Stimulated activated CD4-positive, alpha-beta T cell treated with anti-CD3 and anti-CD28 coated beads, TNF-alpha, amount 100 ng/mL, for 24 hours (primary cell): ENCODE results near the gene MRPL40.
A peak's percentile ranks its signal among the peaks of the same experiment; 100 is the strongest.
"Not testable (repeated sequence)": the region's sequence is repeated elsewhere in the genome, so short reads cannot be mapped to it uniquely, and the experiment has no call there.

Experiments
- DNase-seq, 3 experiments: peaks; one replicate each; pipeline ENCODE4 v3.0.0-alpha.2; 2020; ENCODE audit warnings: low read depth in 3 of 3

The MRPL40 gene

DNA sequence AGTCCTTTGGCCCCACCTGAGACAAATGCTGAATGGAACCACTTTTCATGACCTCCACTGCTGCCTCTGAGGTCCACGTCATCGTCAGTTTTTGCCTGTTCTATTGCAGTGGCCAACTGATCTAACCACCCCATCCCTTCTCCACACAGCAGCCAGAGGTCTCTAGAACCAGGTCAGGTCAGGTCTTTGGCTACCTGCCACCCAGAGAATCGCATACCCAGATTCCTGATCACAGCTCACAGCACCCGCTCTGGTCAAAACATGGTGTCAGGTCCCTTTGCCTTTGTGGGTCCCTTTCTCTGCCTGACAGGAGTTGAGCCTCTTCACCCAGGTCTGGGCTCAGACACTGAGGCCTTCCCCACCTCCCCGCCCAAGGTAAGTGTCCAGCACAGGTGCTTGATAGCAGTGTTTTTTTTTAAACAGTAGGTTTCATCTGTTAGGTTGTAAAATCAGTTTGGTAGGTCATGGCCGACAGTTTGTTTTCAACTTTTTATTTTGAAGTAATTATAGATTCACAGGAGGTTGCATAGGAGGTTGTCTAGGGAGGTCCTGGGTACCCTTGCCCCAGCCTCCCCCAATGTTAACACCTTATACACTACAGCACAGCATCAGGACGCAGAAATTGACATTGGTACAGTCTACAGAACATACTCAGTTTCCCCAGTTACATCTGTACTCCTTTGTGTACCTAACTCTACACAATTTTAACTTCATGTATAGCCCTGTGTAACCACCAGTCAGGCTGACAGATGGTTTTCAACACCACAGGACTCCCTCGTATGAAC lies 8.3 kb downstream of the MRPL40 start:
- DNase-seq: no peak

DNA sequence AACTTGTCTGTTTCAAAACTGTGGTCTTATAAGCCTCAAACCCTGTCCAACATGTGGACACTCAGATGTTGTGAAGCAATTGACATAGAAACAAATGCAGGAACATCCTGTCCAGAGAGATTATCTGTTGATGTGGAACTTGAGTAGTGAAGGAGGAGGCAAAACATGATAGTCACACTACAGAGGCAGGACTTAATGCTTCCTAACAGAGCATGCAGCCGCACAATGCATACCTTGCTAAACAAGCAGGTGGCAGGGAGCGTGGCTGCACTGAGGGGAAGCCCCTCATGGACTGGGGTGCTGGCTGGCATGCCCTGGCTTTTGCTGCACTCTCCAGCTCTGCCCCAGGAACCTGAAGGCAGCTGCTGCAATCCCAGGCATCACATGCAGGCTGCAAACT lies 9.8 kb downstream of the MRPL40 start:
- DNase-seq: no peak

DNA sequence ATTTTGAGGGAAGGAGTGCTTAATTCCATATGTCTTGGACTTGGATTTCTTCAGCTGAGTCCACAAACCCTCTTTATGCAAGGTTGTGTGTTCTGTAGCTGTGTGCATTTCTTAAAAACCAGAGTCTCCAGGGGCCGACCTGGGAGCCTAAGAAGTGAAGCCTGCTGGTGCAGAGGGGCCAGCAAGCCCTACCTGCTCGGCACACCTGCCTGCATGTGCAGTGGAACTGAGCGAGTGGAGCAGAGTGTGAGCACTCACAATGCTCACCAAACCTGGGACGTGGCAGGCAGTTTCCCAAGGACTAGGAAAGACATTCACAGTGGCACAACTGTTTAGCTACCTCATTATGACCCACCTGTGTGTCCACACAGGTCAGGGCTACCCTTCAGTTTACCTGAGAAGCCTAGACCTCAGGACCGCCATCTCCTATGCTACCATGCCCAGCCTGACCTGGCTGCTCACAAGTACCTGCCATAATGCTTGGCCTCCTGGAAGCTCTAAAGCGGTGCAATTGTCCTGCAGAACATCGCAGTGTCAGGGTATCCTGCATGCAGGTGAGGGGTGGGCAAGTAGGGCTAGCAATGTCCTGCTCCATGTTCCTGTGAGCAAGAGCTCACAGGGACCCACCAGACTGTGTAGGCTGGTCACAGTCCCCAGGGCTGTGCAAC lies 11.3 kb downstream of the MRPL40 start:
- no peak for DNase-seq

DNA sequence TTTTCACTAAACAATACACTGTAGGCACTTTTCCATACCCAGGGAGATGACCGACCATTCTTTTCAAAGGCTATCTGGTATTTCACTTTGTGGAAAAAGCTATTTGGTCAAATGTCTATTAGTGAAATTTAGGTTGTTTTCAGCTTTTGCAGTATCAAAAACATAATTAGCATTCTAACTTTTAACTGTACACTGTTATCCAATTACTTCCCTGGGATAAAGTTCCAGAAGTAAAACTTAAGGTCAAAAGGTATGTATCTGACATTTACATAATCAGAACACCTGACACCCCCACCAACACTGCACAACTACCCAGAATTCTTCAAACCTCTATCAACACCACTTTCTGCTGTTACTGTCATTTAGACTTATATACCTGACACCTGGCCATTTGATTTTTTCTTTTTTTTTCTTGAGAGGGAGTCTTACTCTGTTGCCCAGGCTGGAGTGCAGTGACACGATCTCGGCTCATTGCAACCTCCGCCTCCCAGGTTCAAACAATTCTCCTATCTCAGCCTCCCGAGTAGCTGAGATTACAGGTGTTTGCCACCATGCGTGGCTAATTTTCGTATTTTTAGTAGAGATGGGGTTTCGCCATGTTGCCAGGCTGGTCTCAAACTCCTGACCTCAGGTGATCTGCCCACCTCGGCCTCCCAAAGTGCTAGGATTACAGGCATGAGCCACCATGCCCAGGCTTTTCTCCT lies 13.1 kb downstream of the MRPL40 start:
- DNase-seq: not testable (repeated sequence)

DNA sequence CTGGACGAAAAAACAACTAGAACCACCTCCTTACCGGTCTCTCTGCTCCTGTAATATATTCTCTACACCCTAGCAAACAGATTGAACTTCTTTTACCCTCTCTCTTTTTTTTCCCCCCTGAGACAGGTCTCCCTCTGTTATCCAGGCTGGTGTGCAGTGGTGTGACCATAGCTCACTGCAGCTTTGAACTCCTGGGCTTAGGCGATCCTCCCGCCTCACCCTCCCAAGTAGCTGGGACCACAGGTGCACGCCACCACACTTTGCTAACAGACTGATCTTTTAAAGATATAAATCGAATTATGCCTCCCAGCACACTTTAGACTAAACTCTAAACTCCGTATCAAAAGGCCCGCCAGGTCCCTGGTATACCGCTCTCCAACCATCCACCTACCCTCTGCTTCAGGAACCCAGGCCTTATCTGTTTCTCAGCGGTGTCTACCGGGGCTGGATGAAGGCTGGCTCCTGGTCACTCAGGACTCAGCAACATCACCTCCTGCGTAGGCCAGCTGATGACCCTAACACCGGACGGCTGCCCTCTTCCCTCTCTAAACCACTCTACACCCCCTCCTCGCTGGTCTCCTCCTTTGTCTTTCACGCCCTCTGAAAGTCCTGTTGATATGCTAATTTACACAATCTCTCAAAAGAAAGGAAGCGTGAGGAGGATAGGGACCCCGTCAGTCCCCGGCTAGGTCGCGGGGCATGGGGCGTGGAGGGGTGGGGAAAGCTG lies 14.4 kb downstream of the MRPL40 start:
- no peak for DNase-seq

DNA sequence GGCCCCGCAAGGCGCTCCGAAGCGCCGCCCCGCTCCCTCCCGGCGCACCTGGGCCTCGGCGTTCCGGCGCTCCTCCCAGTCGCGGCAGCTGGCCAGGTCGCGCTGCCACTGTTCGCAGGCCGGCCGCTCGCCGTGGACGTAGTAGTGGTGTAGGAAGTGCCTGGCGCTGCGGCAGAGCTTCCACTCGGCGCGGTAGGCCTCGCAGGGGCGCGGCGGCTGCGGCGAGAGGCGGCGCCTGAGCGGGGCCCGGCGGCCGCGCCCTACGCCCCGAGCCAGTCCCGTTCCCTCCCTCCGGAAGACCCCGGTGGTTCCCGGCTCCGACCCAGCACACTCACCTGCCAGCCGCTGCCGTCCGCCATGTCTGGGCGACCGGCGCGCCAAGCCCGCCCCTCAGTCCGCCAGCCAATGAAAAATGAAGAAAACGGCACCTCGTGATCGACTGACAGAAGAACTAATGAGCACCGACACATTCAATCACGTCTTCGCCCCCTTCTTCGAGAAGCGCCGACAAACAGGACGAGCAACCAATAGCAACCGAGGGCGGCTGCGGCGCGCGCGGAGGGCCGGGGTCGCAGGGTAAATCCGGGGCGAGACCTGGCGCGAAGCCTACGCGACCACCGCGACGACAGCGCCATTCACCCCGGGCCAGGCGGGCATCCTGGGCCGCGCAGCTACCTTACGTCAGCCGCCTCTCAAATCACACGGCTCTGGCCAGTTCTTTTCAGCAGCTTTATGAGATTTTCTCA lies 15.2 kb downstream of the MRPL40 start, which contains the start of gene C22orf39:
C22orf39 (minus strand) TSS at position 382 of the 746 bp plus-strand sequence; CDS start at position 359, 23 bp downstream.
- DNase-seq: peak; percentile 73 to 83 (median 81)

DNA sequence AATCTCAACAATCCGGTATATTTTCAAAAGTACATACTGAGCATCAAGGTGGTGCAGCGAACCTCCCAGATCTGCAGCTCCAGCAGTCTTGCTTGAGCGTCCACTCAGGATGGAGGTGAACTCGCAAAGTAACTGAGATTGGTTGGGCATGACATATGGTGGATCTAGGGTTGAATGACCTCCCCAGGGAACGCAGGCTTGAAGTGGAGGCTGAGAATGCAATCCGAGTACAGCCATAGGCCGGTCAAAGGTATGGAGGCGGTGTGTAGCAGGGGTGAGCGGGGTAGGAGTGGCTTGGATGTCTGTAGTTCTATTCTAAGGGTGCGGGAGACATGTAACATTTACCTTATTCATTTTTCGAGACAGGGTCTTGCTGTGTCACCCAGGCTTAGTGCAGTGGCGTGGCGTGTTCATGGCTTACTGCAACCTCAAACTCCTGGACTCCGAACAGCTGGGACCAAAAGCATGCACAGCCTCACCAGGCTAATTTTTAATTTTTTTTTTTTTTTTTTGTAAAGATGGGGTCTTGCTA lies 15.8 kb downstream of the MRPL40 start:
- DNase-seq: no peak

DNA sequence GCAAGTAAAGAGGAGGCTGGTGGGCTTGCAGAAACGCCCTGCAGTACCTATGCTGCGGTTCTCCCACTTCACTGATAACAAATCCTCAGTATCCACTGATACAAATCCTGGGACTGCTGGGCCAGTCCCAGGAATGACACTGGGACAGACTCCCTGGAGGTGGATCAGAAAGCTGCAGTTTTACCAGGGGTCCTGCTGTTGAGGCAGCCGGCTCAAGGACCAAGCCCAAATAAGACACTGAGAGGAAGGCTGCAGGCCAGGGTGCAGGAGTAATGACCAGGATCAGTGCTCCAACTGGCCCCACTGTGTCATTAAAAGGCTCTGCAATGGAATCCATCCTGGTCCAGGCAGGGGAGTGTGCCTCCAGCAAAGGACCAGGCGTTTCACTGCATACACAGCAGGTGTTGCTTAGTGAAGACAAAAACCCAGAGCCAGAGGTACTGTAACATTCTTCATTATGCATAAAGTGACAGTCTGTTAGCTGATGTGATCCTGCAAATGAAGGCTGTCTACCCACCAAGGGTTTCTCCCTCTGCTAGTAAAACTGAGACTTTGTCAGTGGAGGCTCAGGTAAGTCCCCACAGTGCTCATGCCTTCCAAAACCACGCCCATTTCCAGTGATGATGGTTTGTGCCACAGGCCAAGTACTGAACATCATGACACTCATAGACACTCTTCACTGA lies 16.5 kb downstream of the MRPL40 start:
- DNase-seq: peak in 1 of 3 experiments; percentile 48

DNA sequence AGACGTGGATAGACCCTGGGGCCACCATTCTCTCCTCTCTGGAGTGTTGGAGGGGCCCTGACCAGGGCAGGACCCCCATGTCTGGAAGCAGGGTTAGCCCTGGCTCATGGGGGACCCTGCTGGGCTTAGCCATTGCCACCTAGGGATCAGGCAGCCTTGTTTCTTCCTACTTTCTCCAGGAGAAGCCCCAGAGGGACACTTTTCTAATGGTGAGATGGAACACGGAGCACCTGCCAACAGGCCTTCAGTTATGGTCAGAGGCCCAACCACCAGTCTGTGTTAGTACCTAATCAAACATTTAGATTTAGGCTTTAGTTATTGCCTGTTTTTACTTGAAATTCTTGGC lies 17.1 kb downstream of the MRPL40 start:
- DNase-seq: no peak

DNA sequence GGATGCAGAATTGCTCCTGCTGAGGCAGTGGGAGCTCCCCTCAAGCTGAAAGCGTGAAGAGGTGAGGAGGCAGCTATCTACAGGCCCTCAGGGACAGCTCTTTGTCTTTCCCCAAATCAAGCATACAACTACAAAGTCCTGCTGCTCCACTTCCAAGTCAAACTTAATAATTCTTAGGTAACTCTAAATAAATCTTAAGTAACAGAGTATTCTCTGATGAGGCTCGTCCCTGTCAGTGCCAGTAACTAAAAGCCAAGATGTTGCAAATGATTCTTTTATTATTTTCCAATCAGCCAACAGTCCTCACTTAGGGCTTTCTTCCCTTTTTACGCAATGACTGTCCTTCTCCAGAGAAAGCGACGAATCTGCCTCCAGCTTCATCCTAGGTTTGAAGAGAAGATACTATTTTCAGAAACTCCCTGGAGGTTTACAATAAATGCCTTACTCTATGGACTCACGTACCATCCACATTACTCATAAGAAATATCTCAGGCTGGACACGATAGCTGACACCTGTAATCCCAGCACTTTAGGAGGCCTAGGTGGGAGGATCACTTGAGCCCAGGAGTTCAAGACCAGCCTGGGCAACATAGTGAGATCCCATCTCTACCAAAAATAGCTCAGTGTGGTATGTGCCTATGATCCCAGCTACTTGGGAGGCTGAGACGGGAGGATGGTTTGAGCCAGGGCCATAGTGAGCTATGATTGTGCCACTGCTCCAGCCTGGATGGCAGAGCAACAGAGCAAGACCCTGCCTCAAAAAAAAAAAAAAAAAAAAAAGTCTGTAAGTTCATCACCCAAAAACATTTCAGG lies 18.2 kb downstream of the MRPL40 start:
- no peak for DNase-seq

DNA sequence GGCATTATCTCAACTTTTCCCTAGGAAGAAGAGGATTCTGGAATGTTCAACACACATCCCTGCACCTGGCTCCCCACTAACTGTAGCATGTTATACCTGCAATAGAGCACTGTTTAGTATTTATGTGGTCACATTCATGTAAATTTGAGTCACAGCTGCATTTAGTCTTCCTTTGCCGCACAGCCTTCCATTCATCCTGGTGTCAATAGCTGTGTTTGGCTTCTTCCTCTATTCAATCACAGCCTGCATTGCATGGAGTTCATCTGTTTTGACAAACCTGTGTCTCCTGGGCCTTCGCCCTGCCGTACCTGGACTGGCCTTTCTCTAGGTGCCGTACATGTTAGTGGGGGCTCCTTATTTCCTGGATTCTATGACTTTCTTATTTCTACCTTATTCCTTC lies 19.2 kb downstream of the MRPL40 start:
- no peak for DNase-seq

DNA sequence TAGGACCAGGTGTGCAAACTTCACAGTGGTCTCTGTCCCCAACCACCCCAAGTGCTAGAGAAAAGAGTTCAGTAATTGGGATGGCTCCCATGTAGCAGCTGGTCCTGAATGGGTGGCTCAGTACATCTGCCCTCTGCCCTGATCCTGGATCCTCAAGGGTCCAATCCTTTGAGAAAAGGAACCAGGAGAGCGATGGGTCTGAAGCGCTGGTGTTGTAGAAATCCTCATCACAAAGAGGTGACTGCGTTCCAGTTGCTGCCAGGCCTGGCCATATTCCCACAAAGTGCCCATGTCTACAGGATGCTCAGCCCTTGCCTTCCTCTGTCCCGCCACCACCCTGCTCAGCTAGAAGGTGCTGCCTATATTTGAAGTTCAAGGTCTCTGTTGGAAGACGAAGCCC lies 21.4 kb downstream of the MRPL40 start:
- DNase-seq: no peak

DNA sequence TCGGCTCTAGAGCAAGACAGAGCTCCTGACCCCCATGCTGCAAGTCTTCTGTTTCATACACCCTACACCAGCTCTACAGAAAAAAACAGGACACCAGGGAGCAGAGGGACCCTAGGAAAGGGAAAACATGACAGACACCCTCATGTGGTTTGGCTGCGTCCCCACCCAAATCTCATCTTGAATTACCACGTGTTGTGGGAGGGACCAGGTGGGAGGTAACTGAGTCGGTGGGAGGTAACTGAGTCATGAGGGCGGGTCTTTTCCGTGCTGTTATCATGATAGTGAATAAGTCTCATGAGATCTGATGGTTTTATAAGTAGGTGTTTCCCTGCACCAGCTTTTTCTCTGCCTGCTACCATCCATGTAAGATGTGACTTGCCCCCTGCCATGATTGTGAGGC lies 21.8 kb downstream of the MRPL40 start:
- DNase-seq: no peak

DNA sequence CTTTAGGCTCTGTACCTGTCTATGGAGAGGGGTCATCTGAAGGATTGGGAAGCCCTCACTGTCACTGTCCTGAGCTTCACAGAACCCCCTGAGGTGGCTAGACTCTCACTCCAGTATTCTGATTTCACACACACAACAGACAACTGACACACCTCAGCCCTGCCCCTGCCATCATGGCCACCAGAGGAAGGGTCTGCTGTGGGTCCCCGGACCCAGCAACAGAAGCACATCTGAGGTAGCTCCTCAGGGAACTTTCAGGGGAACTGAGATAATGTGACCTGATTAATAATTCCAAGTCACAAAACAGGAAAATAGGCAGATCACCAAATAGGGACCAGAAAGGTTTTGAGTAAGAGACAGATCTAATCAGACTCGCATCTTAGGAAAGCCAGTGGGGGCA lies 22.7 kb downstream of the MRPL40 start:
- DNase-seq: no peak

DNA sequence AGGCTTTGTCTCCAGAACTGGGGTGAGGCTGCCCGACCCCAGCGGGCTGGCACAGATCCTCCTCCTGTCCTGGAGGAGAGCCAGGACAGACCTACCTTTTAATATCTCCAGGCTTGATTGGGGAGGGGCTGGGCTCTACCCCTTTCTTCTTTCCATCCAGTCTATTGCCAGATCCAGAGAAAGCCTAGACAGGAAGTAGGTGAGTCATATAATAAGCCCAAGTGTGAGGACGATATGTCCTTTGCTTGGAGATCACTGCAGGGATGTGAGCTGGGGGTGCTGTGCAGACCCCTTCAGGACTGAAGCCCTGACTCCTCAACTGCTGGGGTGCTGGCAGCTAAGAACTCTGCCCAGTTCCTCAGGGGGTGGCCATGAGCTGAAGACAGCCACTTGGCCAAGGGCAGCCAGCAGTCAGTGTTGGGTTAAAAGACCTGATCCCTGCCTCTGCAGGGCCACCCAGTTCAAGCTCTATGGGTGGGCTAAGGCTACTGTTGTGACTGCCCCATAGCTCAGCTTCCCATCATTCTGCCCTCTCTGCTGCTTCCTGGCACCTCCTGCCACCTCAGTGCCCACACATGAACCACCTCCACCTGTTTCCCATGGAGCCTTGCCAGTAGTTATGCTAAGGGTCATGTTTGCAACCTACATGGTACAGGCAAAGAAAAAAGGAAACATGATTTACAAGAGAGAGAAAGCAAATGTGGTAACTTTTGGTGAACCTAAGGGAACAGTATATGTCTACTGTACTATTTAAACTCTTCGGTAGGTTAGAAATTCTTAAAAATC lies 23.4 kb downstream of the MRPL40 start:
- DNase-seq: no peak

DNA sequence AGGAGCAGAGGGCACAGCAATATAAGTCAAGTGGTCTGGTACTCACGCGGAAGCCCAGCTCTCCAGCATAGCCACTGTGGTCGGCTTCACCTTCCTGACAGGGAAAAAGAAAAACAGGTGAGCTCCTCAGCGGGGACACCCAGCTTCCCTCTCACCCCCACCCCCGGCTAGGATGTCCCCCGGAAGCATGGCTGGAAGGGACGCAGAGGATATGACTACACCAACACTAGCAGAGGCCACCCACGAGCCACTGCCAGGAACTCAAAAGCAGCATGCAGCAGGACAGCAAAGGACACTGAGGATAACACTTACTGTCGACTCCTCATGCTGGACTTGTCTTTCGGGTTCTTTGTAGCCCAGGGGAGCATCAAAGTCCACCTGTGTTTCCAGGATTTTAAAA lies 24.2 kb downstream of the MRPL40 start:
- DNase-seq: no peak

DNA sequence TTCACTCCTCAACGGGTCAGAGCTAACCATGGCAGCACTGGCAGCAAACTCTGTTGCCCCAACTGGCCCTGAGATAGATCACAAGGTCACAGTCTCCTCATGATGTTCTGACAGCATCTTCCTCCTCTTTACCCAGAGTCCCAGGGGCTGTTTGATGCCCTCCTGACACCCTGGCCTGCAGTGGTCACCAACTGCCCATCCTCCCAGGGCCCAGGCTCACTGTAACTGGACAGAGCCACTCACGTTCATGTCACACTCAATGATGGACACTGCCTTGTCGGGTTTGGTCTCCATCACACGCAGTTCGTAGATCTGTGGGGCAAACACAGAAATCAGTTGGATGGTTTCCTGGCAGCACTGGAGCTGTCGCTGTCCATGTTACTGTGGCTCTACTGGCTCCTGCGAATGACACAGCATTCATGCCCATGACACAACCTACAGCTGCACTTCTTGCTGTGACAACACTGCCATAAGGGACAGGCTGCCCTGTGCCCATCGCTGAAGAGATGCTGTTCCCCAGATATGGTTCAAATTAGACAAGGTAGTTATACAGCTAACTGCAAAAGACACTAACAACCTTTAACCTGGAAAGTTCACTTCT lies 25.6 kb downstream of the MRPL40 start:
- no peak for DNase-seq

DNA sequence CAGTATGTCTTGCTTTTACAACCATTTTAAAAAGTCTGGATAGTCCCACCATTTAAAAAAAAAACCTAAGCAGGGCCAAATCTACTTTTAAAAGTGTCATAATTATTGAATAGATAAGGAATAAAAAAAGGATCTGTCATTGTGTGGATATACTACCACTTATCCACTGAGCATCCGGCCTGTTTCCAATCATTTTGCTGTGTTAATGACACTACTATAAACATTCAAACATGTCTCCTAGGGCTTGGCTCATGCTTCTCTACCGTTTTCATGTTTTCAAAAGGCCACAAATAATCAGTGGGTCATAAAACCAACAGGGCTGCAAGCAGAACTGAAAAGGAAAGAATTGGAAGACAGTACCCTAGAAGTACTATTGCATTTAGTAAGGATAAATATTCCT lies 27.7 kb downstream of the MRPL40 start:
- no peak for DNase-seq
